HG02884 (cell line): ENCODE results near the gene GLIS2.

Experiments used
- ATAC-seq: cut with Tn5 transposase; IDR thresholded peaks from one replicate; pipeline ENCODE4 v1.9.1; 2021; ENCODE audit warnings: mild to moderate bottlenecking, moderate library complexity; ENCODE audit not compliant: unreplicated experiment

GLIS2 gene

DNA sequence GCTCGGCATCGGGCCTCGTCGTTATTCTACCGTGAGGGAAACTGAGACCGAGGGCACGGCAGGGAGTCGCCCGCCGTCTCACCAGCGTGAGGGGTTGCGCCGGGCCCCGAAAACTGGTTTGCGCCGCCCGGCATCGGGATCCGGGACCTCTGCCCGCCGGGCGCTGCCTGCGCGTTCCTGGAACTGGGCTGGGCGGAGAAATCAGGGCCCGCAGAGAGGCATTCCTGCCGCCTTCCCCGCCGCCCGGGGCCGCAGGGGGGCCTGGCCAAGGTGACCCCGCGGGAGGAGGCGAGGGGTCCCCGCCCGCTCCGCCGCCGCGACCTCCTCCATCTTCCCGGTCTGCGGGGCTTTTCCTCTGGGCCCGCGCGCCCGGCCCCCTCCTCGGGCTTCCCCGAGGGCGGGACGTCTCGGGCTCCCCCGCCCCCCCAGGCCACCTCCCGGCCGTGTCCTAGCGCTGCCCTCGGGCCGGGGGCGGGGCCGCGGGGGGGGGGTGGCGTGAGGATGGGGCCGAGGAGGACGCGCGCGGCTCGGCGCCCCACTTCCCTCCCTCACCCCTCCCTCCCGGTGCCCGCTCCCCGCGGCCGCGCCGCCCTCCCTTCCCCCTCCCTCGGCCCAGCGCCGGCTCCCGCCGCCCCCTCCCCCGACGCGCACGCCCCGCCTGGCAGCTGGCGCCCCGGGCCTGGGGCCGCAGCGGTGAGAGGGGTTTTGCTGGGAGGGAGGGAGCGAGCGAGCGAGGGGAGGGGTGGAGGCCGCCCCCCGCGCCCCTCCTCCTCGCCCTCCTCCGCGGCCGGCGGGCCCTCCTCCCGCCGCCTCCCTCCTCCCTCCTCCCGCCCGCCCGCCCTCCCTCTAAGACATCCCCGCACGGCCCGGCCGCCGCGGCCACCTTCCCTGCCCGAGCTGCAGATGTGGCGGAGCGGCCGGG lies at the start of gene GLIS2:
GLIS2 (plus strand) TSS at position 882 of the 922 bp plus-strand sequence. CDS start 16,214 bp downstream, outside the sequence.
- ATAC-seq: no peak

DNA sequence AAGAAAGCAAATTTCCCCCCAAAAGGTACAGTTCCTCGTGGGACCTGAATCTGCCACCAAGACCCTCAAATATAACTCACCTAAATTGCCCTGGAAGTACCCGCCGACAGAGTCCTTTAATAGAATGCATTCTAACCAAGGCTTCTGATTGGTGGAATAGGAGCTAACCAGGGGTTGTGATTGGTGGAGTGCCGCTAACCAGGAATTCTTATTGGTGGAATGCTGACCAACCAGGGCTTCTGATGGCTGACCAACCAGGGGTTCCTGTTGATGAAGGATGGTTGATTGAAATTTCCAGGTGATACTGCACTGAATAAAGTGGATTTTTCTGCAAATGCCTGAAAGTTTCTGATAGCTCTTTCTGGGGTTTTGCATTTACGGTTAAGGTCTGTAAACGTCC lies 49.5 kb upstream of the GLIS2 start:
- no peak for ATAC-seq

DNA sequence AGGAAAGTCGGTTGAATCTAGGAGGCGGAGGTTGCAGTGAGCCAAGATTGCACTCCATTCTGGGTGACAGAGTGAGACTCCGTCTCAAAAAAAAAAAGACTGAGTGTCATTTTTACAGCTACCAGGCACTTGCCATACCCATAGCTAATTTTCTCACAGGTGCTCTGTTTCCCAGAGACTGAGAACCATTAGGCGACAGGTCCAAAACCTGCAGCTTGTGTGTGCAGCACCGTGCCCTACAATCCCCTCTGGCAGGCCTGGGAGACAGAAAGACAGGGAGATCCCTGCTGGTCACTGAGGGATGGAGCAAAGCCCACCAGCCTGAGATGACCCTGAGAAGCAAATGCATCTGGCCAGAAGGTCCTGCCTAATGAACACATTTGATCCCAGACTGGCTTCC lies 45.8 kb upstream of the GLIS2 start:
- no peak for ATAC-seq

DNA sequence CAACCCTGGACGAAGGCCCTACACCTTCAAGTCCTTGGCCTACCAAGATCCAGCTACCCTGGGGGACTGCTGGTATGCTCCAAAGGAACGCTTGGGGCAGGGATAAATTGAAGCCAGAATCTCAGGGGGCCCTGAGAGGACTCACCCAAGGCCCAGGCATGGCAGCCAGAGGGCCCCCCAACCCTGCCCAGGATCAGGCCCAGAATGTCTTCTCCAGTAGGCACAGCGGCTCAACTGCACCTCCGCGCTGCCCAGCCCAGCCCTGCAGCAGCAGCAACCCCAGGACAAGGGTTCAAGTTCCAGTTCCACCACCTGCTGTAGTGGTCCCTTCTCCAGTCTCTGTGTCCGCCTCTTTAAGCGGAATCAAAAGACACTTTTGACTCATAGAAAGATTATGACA lies 45.3 kb upstream of the GLIS2 start:
- ATAC-seq: no peak

DNA sequence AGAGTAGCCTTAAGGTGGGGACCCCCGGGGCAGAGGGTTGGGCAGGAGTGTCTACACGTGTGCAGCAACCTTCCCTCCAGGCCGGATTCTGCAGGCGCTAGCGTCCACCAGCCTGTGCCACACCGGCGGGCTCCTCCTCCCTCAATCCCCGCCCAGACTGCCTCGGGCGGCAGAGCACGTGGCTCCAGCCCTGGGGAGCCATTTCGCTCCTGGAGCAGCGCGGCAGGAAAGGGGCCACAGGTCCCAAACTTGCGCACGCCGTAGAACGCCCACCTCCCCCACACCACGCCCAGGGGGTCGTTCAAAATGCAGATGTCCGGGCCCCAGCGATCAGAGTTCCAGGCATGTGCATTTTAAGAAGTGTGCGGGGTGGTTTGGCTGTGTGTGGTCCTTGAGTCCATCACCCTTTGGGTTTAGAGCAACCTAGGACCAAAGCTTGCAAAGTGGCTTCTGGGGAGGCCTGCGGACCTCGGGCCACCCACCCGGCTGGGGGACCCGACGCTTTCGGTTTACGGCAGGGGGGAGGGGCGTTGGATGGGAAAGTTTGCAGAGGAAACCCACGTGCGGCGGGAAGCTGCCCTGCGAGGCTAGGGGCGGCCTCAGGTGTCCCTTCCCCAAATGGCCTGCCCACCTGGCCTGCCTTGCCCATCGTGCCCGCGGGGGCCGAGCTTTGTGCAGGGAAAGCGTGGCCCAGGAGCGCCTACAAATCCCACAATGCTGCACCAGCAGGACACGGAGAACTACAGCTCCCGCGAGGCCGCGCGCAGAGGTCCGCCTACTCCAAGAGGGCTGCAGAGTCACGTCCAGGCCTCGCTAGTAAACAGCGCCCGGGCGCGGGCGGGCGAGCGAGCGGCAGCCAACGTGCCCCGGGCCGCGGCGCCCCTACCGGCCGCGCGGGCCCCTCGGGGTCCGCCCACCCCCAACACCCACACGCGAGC lies 44.4 kb upstream of the GLIS2 start:
- ATAC-seq: peak; percentile 58

DNA sequence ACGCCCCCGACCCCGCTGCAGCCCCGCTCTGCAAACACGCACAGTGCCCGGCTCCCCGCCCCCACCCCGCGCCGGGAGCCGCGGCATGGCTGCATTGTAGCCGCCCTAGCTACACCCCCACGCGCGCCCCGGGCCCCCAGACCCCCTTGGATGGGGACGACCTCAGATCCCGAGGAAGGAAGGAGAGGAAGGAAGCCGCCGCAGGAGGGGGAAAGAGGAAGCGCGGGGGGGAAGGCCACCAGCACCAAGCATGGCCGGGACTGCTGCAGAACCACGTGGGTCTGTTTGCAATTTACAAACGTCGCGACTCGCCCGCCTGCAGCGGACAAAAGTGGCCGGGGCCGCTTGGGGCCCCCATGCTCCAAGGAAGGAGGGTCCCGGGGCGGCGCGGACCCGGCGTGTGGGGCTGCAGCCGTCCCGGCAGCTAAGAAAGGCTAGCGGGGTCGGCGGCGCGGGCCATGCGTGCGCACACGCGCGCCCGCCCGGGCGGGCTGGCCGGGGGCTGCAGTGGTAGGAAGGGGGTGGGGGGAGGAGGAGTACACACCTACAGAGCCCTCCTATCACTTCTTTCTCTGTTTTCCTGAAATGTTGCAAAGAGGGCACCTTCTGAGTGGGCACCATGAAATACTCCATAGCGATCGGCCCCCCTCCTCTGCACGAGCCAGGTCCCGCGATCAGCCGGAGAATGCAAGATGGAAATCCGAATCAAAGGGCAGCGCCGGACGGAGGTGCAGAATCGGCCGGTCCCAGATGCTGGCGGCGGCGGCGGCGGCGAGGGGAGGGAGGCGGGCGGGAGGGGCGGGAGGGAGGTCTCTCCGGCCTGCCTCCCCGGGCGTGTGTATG lies 43.5 kb upstream of the GLIS2 start:
- no peak for ATAC-seq

DNA sequence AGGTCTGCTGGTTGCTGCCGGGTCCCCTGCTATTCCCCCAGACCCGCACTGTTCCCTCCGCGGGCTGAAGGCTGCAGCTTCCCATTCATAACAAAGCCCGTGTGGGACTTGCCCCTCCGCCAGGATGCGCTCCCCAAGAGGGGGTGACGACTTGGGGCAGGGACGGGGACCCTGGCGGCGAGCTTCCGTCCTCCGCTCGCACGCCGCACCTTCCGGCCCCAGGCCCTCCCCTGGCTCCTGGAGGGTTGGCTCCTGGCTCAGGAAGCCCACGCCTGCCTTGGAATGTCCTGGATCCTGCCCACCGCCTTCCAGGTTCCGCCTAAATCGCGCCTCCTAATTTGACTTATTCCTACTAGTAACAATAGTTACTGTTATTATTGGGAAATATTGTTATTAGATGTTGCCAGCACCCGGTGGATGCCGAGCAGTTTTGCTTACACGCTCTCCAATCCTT lies 42.0 kb upstream of the GLIS2 start:
- ATAC-seq: no peak

DNA sequence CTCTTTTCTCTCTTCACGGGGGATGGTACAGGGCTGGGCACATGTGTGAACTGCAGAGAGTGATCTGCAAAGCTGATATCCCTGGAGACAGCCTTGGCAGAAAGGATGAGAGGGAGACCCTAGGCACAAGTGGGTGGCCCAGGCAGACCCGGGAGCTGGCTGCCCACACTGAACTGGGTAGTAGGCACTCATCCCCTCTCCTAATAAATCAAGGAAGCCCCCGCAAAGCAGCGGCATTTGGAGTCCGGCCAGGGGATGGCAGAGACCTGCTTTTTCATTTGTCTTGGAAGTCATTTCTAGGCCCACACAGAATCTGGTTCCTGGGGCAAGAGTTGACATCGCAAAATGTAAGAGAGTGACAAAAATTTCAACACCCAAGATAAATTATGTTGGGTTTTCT lies 40.0 kb upstream of the GLIS2 start:
- no peak for ATAC-seq

DNA sequence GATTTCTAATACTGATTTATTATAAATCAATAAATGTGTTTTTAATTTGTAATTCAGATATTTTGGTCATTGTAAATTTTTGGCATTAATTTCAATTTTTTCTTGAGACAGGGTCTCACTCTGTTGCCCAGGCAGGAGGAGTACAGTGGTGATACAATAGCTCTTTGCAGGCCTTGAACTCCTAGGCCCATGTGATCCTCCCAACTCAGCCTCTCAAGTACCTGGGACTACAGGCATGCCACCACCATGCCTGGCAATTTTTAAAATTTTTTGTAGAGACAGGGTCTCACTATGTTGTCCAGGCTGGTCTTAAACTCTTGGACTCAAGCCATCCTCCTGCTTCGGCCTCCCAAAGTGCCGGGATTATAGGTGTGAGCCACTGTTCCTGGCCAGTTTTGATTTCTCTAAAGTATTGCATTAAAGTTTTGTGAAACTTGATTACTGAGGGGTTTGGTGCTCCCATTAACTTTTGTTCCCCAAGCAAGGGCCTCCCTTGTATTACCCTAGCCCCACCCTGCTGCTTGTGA lies 37.8 kb upstream of the GLIS2 start:
- no peak for ATAC-seq

DNA sequence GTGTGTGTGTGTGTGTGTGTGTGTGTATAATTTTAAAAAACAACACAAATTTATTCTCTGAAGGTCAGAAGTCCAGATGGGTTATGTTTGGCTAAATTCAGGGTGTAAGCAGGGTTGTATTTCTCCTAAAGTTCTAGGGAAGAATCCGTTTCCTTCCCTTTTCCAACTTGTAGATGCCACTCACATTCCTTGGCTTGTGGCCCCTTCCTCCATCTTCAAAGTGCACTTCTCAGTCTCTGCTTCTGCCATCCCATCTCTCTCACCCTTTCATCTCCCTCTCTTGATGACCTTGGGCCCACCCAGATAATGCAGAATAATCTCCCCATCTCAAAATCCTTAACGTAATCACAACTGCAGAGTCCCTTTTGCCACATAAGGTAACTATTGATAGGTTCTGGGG lies 35.2 kb upstream of the GLIS2 start:
- no peak for ATAC-seq

DNA sequence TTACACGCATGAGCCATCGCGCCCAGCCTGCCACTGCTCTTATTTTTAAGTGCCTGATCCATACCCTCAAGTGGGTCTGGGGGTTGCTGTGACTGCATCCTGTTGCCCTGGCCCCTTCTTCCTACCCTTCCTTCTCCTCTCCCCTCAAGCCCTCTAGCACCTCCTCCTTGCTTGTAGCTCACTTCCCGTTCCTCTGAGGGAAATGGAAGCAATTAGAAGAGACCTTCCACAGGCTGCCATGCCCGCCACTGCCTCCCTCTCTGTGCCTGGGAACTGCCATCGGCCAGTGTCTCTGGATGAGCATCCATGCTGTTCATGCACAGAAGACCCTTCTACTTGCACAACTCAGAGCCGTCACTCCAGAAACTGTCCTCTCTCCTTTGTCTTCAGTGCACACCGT lies 32.4 kb upstream of the GLIS2 start:
- no peak for ATAC-seq

DNA sequence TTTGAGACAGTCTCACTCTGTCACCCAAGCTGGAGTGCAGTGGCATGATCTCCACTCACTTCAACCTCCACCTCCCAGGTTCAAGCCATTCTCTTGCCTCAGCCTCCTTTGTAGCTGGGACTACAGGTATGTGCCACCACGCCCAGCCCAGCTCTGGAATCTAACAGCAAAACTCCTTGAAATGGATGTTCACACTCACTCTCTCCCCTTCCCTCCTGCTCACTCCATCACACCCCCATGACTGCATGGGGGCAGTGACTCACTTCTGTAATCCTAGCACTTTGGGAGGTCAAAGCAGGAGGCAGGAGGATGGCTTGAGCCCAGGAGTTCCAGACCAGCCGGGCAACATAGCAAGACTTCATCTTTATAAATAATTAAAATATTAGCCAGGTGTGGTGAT lies 31.9 kb upstream of the GLIS2 start:
- no peak for ATAC-seq

DNA sequence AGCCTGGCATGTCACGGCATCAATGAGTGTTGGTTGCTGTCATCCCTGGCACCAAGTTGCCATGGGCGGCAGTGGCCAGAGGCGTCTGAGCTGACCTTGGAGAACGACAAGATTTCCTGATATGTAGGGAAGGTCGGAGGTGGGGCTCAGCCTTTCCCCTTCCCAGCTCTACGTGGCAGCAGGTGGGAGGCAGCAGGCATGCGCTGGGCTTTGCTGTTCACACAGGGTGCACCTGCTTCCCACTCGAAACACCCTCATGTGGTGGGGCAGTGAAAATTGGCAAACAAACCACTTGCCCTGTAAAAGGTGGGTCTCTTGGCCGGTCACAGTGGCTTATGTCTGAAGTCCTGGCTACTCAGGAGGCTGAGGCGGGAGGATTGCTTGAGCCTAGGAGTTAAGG lies 30.7 kb upstream of the GLIS2 start:
- ATAC-seq: no peak

DNA sequence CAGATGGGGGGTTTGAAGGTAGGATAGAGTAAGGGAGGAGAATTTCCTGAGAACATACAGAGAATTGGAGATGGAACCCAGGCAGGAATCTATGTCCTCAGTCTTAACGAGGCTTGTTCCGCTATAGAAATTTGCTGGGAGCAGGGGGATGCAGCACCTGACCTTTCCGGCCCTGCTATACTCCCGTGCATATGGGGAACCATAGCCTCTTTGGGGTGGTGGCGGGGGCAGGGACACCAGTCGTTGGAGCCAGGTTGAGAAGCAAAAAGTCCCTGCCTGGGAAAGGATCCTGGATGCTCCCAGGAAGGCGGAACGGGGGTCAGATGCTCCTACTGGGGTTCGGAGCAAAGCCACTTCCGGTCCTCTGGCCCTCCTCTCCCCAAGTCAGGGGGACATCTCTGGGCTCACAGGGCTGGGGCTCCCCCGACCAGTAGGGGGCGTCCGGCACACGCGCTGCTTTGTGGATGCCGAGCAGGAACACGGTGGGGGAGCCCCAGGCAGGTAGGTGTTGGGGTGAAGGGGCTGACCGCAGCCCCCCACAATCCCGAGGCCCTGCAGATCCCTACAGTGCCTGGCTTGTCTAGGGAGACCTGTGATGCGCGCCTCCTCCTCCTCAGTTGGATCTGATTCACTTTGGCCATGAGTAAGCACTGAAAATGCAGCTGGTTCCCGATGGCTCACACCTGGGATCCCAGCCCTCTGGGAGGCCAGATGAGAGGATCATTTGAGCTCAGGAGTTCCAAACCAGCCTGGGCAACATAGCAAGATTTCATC lies 27.5 kb upstream of the GLIS2 start:
- ATAC-seq: no peak

DNA sequence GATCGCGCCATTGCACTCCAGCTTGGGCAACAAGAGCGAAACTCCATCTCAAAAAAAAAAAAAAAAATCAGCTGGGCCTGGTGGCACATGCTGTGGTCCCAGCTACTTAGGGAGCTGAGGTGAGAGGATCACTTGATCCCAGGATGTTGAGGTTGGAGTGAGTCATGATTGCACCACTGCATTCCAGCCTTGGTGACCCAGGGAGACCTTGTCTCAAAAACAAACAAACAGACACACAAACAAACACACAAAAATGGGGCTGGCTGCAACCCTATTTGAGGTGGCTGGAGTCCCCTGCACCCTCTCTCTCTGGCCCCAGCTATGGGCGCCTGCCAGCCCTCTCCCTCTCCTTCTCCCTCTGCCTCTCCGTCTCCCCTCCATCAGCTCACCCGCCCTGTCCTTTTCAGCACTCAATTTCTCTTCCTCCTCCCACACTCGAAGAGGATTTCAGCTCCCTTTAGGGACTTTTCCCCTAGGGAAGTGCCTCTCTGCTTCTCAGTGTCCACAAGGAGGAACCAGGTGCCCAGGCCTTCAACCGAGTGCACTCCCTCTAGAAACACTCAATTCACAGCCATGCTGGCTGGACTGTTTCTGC lies 25.5 kb upstream of the GLIS2 start:
- ATAC-seq: no peak

DNA sequence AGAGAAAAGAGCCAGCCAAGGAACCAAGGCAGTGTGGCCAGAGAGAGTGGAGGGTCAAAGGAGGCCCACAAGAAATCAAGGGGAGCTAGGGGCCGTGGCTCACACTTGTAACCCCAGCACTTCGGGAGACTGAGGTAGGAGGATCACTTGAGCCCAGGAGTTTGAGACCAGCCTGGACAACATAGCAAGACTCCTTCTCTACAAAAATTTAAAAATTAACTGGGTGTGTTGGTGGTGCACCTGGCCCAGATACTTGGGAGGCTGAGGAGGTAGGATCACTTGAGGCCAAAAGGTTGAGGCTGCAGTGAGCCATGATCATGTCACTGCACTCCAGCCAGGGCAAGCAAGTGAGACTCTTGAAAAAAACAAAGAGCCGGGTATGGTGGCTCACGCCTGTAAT lies 24.2 kb upstream of the GLIS2 start:
- ATAC-seq: no peak

DNA sequence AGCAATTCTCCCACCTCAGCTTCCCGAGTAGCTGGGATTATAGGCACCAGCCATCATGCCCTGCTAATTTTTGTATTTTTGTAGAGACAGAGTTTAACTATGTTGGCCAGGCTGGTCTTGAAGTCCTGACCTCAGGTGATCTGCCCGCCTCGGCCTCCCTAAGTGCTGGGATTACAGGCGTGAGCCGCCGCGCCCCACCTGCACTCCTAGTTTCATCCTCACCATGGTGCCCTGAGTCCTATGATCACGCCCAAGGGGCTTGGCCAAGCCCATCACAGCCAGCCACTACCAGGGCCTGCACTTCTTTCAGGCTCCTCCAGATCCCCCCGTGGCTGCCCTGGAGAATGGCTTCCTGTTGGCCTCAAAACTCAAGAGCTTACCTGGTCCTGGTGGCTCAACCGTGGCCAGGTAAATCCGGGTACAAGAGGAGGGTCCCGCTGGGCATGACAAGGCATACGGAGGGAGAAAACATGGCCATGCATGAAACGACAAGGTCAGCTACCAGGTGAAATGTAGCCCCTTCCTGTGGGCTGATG lies 22.6 kb upstream of the GLIS2 start:
- ATAC-seq: no peak

DNA sequence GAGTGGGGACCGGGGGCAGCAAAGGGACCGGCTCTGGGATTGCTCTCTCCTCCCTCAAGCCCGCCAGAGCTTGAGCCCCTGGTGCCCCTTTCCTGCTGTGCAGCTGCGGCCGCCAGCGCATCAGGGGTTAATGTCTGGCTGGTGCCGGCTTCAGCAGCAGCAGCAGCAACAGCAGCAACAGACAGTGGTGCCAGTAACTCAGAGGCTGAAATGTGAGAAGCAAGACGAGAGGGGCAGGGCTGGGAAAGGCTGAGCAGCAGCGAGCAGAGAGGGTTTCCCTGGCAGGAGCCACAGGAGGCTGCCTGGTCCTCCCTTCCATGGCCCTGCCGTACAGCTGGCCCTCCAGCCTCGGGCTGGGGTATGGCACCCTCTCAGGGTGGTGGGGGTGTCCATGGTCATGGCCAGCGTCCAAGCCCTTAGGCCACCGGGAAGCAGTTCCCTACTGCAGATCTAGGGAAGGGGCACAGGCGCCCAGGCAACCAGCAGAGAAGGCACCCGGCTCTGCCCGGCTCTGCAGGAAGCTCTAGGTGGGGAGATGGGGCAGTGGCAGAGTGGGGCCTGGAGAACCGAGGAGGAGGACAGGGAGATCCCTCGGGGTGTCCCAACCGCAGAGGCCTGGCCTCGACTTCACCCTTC lies 21.9 kb upstream of the GLIS2 start:
- ATAC-seq: no peak

DNA sequence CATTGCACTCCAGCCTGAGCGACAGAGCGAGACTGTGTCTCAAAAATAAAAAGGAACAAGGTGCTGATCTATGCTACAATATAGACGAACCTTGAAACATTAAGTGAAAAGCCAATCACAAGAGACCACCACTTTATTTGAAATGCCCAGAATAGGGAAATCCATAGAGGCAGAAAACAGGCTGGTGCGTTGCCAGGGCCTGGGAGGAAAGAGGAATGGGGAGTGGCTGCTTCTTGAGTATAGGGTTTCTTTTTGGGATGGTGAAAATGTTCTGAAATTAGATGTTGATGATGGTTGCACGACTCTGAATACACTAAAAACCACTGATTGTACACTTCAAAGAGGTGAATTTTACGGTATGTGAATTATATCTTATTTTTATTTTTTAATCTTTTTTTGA lies 20.3 kb upstream of the GLIS2 start:
- no peak for ATAC-seq
